ENCODE data around the gene MYZAP. TPM values are rescaled to one million over a fixed set of nuclear protein-coding genes. Genes with fewer than 3 reads are reported as not detected.
"Not testable (repeated sequence)": the region's sequence is repeated elsewhere in the genome, so short reads cannot be mapped to it uniquely, and the experiment has no call there.

Gene MYZAP
- total RNA-seq, 1 experiment from 2014 or later: 1.4 TPM

DNA sequence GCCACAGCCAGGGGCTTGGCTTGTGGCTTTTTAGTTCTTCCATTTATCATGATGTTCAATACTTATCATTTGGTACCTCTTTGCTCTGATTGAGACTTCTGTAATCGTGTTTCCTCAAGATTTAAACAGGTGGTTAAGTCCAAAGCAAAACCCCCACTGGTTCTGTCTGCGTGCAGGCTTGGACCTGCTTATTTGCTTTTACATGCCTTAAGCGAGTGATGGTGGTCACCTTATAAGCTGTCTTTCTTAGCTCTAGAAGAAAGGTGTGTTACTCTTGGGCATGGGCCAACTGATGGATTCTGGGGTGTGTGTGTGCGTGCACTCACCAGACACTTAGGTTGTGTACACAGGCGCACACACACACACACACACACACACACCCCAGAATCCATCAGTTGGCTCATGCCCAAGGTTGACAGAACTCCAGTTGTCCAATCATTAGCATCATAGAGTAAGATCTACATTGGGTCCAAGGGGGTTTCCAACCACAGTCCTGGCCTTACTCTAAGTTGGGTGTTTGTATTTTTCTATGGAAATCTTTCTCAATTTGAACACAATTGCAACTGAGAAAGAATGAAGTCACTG, 1.2 kb downstream of the MYZAP start:
- DNase-seq (ENCODE audit: low read depth): no peak

DNA sequence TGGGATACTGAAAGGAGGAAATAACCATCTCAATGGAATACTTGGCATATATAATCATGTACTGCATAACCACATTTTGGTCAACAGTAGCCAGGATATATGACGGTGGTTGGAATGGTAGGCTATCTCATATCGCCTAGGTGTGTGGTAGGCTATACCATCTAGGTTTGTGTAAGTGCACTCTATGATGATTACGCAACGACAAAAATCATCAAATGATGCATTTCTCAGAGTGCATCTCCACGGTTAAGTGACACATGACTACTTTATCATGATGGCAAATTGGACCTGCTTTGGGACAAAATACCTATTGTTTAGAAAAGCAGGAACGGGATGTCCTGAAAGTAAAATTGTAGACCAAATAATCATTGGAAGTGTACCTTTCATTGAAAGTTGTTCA, 2.8 kb downstream of the MYZAP start:
- no peak for DNase-seq (ENCODE audit: low read depth)

- DNase-seq (ENCODE audit: low read depth): no peak
These were observed 3.5 kb downstream of the MYZAP start for GRCh38 chr15:57595011-57595866.

- DNase-seq (ENCODE audit: low read depth): no peak
These were observed 4.7 kb downstream of the MYZAP start for GRCh38 chr15:57596301-57596855.

- DNase-seq (ENCODE audit: low read depth): no peak
These were observed 5.3 kb downstream of the MYZAP start for GRCh38 chr15:57596978-57597377.

- DNase-seq (ENCODE audit: low read depth): no peak
These were observed 5.7 kb downstream of the MYZAP start for GRCh38 chr15:57597431-57597830.

GRCh38 chr15:57598346-57598745, 6.6 kb downstream of the MYZAP start:
- no peak for DNase-seq (ENCODE audit: low read depth)

DNA sequence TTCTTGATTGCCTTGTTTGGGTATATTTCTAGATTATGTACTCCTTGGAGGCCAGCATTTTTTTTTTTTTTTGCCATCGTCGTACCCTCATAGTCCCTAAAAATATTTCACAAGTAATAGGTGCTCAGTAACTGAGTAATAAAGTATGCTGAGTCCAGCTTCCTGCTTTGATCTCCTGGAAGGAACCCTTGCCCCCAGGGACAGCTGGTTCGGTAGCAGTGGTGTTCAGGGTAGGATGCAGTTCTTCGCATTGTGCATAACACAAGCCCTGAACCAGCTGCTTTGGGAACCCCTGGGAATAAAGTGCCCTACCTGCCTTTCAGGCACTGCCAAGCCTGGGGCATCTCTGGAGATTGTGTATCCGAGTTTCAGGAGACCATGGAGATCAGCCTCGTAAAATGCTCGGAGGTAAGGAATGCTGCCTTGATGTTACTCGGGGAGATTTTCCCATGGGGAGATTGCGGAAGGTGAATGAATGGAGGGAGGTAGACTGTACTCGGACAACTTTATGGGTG, 7.6 kb downstream of the MYZAP start:
- DNase-seq (ENCODE audit: low read depth): no peak

DNA sequence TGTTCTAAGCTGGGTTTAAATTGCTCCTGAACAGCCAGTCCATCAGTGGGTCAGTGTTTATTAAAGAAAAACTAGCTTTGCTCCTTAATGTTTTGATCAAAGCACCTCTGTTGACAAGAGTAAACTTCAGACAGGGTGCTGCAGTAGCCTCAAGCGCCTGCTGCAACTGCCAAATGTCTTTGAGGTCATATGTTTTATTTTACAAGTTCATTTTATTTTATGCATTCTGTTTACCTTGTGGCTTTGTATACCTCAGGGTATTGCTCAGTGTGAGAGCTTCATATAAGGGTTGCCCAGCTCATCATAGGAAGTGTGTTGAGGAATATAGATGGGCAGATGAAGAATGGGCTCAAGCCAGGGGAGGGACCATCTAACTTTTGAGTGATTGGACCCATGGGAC, 8.5 kb downstream of the MYZAP start:
- DNase-seq (ENCODE audit: low read depth): no peak

DNA sequence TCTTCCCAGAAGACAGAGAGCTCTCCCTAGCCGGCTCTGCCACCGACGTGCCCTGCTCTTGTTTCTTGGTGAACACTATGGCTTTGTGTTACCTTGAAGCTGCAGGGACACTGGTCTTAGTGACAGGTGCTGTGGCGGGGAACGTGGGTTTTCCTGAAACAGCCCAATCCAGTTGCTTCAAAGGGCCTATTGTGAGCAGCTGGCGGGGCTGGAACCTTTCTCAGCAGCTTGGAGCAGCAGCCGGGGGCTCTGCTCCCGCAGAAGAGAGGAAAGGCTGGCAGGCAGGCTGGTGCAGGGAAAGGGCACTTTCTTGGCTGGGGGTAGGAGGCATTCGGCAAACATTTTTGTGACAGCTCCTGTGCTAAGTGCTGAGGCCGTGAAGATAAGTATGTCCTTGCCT, 12.8 kb downstream of the MYZAP start:
- DNase-seq (ENCODE audit: low read depth): no peak

DNA sequence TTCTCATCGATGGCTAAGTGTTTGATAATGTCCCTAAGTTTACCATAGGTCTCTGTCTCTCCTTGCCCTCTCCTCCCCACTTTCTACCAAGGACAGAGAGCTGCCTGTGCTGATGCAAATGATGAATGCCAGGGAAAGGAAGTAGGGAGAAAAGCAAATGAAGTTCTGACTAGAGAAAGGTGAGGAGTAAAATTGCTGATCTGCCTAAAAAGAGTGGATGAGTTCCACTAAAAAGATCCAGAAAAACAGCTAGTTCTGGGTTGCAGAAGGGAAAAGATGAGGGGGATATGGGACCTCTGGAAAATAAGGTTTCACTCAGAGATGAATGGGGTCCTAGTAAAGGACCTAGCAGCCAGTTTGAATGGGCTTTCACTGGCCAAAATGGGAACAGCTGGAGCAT, 13.8 kb downstream of the MYZAP start:
- no peak for DNase-seq (ENCODE audit: low read depth)

GRCh38 chr15:57606048-57606447, 14.3 kb downstream of the MYZAP start:
- no peak for DNase-seq (ENCODE audit: low read depth)

DNA sequence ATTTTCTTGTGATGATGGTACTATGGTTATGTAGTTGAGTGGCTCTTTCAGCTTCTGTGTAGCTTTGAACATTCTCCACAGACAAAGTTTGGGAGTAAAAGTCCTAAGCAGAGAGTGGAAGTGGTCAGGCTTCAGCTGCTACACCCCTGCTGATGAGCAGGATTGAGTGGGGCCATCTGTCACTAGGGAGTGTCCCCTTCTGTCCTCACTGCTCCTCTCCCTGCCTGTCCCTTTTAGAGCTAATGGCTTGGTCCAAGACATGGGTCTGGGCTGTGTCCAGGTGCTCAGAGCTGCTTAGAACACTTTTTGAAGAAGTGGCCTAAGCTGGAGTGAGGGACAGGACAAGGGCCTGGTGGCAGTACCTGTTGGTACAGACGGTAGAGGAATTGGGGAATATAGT, 15.1 kb downstream of the MYZAP start:
- DNase-seq (ENCODE audit: low read depth): no peak

DNA sequence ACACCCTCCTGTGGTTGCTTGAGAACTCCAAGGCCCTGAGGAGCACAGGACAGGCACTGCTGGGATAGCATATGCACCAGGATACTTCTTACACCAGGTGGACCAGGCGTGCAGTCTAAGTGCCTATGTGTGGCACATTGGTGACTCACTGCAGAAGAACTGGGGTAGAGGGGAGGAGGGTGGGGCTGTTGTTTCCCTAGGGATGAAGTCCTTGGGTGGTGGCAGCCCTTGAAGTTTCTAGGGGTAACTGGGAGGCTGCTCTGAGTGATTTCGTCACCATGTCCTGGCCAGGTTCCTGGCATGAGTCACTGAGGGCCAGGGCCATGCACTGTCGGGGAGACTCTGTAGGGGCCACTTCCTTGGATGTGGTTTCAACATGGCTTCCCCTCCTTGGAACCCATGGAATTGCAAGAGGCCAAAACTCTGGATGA, 15.9 kb downstream of the MYZAP start:
- peak; percentile 94 for DNase-seq (ENCODE audit: low read depth)

DNA sequence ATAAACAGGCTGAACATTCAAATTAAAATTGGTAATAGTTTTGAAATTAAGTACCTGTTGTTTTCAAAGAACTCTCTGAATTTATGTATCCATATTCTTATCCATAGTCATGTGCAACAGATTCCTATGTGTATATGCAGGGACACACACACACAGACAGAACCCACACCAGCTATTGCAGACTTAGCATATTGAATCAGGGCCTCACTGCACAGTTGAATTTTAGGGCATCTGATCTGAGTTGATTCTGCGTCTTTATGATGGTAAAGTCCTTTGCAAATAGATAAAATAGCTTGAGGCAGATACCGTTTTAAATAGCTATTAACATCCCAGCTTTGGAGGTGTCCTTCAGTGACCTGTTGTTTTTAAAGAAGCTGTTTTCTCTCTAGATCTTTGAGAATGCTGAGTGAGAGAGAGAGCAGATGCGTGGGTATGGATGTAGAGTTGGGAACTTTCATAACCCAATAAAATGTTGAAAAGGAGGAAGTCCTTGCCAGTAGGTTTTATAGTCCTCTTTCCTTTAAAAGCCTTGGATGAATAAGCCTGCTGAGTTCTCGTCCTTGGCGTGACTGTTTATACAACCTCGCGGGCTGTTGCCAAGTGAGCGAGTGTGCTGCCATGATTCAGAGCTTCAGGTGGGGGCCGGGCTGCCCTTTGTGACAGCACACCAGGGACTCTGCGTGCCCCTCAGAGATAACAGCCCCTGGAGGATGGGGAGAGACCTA, 18.3 kb downstream of the MYZAP start:
- peak; percentile 90 for DNase-seq (ENCODE audit: low read depth)

DNA sequence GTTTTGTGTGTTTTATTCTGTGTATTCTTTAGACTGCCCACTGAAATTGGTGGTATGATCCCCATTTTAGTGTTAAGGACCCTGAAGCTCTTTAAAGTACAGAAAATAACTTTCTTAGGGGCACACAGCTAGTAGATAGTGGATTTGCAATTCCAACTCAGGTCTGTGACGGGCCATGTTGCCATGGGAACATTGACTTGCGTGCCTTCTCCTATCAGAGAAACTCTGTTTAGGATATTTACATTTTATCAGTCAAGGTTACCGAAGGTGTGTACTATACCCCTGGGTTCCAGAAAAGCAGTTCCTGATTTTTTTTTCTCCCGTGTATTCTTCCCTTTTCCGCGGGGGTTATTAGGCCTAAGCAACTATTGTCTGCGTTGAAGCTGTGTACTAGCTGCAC, 19.4 kb downstream of the MYZAP start:
- DNase-seq (ENCODE audit: low read depth): no peak

- DNase-seq (ENCODE audit: low read depth): peak; percentile 40
These were observed 20.2 kb downstream of the MYZAP start for GRCh38 chr15:57611938-57612337.

DNA sequence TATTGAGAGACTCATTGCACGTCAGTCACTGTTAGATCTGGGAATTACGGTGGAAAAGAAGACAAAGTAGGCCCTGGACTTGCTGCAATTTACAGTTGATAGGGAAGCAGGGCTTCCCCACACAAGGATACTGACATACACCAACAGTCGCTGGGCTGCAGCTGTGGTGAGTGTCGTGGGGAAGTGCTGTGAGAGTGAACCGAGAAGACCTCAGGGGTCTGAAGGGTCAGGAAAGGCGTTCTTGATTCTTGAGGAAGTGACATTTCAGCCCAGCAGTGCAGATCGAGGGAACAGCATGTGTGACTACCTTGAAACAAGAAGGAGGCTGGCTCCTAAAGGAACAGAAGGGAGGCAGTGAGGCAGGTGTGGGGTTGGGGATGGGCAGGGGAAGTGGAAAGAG, 22.5 kb downstream of the MYZAP start:
- no peak for DNase-seq (ENCODE audit: low read depth)

DNA sequence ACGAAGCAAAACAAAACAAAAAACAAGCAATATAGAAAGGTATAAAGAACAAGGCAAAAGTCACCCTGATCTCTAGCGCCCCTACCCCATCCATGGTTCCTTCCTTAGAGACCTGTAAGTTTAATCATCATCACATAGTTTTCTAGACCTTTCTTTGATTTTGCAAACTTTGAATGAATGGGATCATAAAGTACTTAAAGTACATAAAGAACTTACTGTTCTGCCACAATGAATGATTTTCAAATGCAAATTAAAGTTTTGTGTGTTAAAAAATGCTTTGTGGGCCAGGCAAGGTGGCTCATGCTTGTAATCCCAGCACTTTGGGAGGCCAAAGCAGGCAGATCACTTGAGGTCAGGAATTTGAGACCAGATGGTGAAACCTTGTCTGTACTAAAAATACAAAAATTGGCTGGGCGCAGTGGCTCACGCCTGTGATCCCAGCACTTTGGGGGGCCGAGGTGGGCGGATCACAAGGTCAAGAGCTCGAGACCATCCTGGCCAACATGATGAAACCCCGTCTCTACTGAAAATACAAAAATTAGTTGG, 24.3 kb downstream of the MYZAP start:
- DNase-seq (ENCODE audit: low read depth): not testable (repeated sequence)

DNA sequence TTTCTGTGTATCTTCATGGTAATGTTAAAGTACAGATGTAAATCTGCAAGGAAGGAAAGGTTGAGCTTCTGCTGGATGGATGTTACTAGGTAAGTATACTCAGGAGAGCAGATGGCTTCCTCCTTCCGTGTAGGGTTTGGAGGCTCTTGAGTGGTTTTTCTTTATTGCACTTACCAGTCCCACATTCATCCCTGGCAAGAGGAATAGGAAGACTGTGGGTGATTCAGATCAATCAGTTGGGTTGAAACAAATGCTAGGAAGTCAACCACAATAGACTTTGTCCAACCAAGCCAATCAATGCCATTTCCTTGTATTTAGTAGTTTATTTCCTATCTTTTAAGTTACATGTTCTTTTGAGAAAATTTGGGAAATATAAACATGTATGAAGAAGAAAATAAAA, 26.6 kb downstream of the MYZAP start:
- DNase-seq (ENCODE audit: low read depth): no peak

DNA sequence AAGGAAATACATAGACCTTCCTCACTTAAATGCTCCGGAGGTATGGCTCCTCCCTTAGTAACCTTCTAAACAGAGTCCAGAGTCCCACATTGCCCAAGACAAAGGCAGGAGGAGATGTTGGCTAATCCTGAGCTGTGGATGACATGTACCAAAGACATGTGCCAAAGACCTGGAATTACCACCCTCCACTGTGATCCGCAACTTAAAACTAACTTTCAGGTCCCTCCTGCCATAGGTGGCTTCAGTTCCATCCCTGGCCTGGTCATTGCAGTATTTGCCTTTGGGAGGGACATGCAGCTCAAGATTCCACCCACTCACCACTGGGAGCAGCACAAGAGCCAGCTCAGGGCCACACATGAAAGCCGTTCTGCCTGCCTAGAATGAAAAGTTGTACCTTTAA, 28.0 kb downstream of the MYZAP start:
- DNase-seq (ENCODE audit: low read depth): no peak

DNA sequence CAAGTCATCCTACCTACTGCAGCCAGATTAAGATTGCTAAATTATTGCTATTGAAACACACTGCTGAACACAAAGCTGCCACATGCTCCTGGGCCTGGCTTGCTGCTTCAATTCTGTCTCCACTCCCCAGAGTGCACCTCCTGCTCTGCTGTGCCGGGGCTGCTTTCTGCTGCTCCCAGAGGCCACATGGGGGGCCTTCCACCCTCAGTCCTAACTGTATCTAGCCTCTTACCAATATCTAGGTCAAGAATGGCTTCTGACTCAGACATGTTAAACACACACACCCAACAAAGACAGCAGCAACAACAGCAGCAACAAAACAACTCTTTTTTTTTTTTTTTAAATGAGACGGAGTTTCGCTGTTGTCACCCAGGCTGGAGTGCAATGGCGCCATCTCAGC, 33.0 kb downstream of the MYZAP start:
- no peak for DNase-seq (ENCODE audit: low read depth)

All from Daoy (cell line).